Measurements from ENCODE around the gene DAPK2. TPM values are rescaled to one million over a fixed set of nuclear protein-coding genes. Genes with fewer than 3 reads are reported as not detected.
"Not testable (repeated sequence)": the region's sequence is repeated elsewhere in the genome, so short reads cannot be mapped to it uniquely, and the experiment has no call there.

The DAPK2 gene
- total RNA-seq, 1 donor from 2014 or later: 2.6 TPM

DNA sequence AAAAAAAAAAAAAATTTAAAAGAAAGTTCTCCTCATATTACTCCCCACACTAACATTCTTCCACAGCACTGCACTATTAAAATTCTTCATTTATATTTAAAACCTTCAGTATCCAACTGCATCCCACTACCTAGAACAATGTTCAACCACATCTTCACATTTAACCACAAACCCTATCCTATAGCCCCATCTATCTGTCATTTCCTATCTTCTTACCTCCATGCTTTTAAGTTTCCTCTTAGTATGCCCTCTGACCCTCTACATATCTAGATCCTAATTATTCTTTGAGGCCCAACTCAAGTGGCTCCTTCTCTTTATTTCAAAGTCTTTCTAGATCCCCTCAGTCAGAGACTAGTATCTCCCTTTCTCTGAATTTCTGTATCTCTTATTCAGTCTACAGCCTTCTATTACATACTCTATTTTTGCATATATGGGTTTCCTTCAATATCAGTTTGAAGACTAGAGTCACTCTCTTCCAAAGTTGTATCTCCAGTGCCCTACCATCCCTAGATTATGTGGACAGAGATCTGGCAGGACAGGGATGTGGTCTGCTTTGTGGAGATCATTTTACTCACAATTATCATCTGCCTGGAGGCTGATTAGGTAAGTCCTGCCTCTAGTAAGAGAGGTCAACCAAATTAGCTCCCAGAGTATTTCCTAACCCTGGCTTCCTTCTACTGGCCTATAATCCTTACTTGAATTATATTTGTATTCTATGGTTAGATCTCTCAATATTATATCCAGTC is 46.0 kb upstream of the DAPK2 start:
- peak overlapping the region; percentile 99 for H3K27ac Mint-ChIP-seq (ENCODE audit: unreplicated experiment)
- H3K4me1 Mint-ChIP-seq (ENCODE audit: low read depth, unreplicated experiment): peaks cover 12% of the 10 kb centered on the region
- peaks cover 4% of the 10 kb centered on the region for H3K36me3 Mint-ChIP-seq (ENCODE audit: unreplicated experiment)

DNA sequence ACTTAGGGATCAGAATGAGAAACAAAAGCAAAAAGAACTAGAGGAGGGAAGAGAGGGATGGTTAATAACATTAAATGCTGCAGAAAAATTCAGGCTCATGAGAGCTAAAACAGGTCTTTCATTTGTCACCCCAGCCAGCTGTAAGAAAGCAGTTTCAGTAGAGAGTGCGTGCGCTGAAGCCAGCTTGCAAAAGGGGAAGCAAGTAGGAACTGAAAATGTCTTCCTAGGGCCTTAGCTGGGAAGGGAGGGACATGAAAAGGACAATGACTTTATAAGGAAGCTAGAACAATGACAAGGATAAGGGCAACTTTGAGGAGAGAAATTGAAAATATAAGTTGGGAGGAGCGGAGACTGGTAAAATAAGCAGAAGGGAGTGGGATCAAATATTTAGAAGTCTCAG is 44.2 kb upstream of the DAPK2 start:
- Mint-ChIP-seq H3K9me3 (ENCODE audit: unreplicated experiment) (peaks cover 9% of the 10 kb centered on the region), H3K4me3 (ENCODE audit: unreplicated experiment) (no peak overlapping the region), H3K27ac (ENCODE audit: unreplicated experiment) (no peak overlapping the region), H3K27me3 (ENCODE audit: unreplicated experiment) (peaks cover 11% of the 10 kb centered on the region), H3K4me1 (ENCODE audit: low read depth, unreplicated experiment) (peaks cover 9% of the 10 kb centered on the region), H3K36me3 (ENCODE audit: unreplicated experiment) (peaks cover 4% of the 10 kb centered on the region)
- DNase-seq: no peak
- TF ChIP-seq, protein P1, sequence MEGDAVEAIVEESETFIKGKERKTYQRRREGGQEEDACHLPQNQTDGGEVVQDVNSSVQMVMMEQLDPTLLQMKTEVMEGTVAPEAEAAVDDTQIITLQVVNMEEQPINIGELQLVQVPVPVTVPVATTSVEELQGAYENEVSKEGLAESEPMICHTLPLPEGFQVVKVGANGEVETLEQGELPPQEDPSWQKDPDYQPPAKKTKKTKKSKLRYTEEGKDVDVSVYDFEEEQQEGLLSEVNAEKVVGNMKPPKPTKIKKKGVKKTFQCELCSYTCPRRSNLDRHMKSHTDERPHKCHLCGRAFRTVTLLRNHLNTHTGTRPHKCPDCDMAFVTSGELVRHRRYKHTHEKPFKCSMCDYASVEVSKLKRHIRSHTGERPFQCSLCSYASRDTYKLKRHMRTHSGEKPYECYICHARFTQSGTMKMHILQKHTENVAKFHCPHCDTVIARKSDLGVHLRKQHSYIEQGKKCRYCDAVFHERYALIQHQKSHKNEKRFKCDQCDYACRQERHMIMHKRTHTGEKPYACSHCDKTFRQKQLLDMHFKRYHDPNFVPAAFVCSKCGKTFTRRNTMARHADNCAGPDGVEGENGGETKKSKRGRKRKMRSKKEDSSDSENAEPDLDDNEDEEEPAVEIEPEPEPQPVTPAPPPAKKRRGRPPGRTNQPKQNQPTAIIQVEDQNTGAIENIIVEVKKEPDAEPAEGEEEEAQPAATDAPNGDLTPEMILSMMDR (IDR thresholded peaks at IDR 0.05; ENCODE audit: partially characterized antibody, unreplicated experiment): no peak

More for the DNA sequence above, 46.0 kb upstream of the DAPK2 start:
- TF ChIP-seq, protein P1 (IDR thresholded peaks at IDR 0.05; ENCODE audit: partially characterized antibody, unreplicated experiment): no peak
- Mint-ChIP-seq H3K27me3 (ENCODE audit: unreplicated experiment) (peaks cover 11% of the 10 kb centered on the region), H3K4me3 (ENCODE audit: unreplicated experiment) (peak overlapping the region; percentile 99), H3K9me3 (ENCODE audit: unreplicated experiment) (peaks cover 14% of the 10 kb centered on the region)
- no peak for DNase-seq

DNA sequence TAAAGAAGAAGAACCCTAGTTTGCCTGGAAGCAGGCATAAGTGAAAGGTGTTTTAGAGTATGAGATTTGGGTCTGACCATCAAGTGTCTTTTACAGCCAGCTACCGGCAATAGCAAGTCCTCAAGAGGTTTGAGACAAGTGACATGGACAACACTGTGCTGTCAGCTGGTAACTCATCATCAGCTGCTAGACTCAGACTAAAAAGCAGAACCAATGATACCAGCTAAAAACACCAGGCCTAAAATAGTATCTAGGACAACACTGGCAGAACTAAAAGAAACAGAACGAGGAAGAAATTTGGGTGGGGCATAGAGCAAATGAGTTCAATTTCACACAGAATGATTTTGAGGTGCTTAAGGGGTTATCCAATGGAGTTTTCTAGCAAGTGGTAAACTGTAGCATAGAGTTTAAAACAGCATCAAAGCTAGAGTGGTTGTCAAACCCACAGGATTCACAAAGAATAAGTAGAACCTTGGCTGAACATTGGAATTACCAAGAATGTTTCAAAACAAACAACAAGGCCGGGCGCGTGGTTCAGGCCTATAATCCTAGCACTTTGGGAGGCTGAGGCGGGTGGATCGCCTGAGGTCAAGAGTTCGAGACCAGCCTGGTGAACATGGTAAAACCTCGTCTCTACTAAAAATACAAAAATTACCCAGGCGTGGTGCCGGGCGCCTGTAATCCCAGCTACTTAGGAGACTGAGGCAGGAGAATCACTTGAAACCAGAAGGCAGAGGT is 43.4 kb upstream of the DAPK2 start:
- no peak overlapping the region for H3K27ac Mint-ChIP-seq (ENCODE audit: unreplicated experiment)
- DNase-seq: no peak
- peaks cover 9% of the 10 kb centered on the region for H3K27me3 Mint-ChIP-seq (ENCODE audit: unreplicated experiment)
- peaks cover 5% of the 10 kb centered on the region for H3K9me3 Mint-ChIP-seq (ENCODE audit: unreplicated experiment)
- H3K36me3 Mint-ChIP-seq (ENCODE audit: unreplicated experiment): peaks cover 4% of the 10 kb centered on the region
- TF ChIP-seq, protein P1 (IDR thresholded peaks at IDR 0.05; ENCODE audit: partially characterized antibody, unreplicated experiment): no peak
- H3K4me1 Mint-ChIP-seq (ENCODE audit: low read depth, unreplicated experiment): peaks cover 4% of the 10 kb centered on the region
- H3K4me3 Mint-ChIP-seq (ENCODE audit: unreplicated experiment): no peak overlapping the region

DNA sequence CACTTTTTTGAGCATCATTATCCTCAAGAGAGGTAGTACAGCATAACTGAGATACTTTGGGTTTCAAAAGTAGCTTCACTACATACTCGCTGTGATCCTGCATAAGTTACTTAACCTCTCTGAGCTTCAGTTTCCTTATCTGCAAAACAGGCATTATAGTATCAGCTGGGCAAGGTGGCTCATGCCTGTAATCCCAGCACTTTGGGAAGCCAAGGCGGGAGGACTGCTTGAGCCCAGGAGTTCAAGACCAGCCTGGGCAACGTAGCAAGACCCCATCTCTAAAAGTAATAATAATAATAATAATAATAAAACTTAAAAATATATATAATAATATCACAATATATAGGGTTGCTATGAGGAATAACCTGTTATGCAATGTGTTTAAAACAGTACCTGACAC is 36.5 kb upstream of the DAPK2 start:
- TF ChIP-seq, protein P1 (IDR thresholded peaks at IDR 0.05; ENCODE audit: partially characterized antibody, unreplicated experiment): no peak
- H3K27me3 Mint-ChIP-seq (ENCODE audit: unreplicated experiment): peaks cover 2% of the 10 kb centered on the region
- no peak overlapping the region for H3K27ac Mint-ChIP-seq (ENCODE audit: unreplicated experiment)
- H3K4me1 Mint-ChIP-seq (ENCODE audit: low read depth, unreplicated experiment): no peaks in the 10 kb centered on the region
- no peak overlapping the region for H3K4me3 Mint-ChIP-seq (ENCODE audit: unreplicated experiment)
- H3K9me3 Mint-ChIP-seq (ENCODE audit: unreplicated experiment): no peaks in the 10 kb centered on the region
- DNase-seq: no peak
- peaks cover under 1% of the 10 kb centered on the region for H3K36me3 Mint-ChIP-seq (ENCODE audit: unreplicated experiment)

DNA sequence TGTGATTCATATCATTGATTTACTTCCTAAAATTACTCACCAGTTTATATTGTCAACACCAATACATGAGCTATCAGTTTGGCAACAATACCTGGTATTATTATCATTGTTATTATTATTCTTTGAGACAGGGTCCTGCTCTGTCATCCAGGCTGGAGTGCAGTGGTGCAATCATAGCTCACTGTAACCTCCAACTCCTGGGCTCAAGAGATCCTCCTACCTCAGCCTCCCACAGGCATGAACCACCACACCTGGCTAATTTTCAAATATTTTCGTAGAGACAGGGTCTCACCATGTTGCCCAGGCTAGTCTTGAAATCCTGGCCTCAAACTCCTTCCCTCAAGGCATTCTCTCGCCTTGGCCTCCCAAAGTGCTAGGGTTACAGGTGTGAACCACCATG is 27.2 kb upstream of the DAPK2 start:
- not testable (repeated sequence) for H3K4me1 Mint-ChIP-seq (ENCODE audit: low read depth, unreplicated experiment); H3K27ac Mint-ChIP-seq (ENCODE audit: unreplicated experiment); H3K36me3 Mint-ChIP-seq (ENCODE audit: unreplicated experiment); H3K9me3 Mint-ChIP-seq (ENCODE audit: unreplicated experiment); H3K4me3 Mint-ChIP-seq (ENCODE audit: unreplicated experiment); H3K27me3 Mint-ChIP-seq (ENCODE audit: unreplicated experiment); DNase-seq
